Activated T-cell treated with anti-CD3 and anti-CD28 coated beads, Interleukin-2, amount 50 U/mL, for 48 hours (primary cell): Measurements from ENCODE around the gene S100A9.
A peak's percentile ranks its signal among the peaks of the same experiment; 100 is the strongest.
"Not testable (repeated sequence)": the region's sequence is repeated elsewhere in the genome, so short reads cannot be mapped to it uniquely, and the experiment has no call there.

Source experiments
- DNase-seq, 2 experiments: peaks; one replicate each; pipeline ENCODE4 v3.0.0-alpha.2; 2020

Gene S100A9

GRCh38 chr1:153390938-153391710 is 33.5 kb downstream of the S100A9 start, which contains the start of gene S100A8:
S100A8 (minus strand) TSS chr1:153391073; CDS start chr1:153390535, 538 bp downstream.
- DNase-seq: no peak

- no peak for DNase-seq
These were observed 34.6 kb downstream of the S100A9 start for GRCh38 chr1:153392258-153392657.

- DNase-seq: no peak
These were observed 35.2 kb downstream of the S100A9 start for GRCh38 chr1:153392822-153393221.

GRCh38 chr1:153393926-153394325 is 36.3 kb downstream of the S100A9 start:
- no peak for DNase-seq

DNA sequence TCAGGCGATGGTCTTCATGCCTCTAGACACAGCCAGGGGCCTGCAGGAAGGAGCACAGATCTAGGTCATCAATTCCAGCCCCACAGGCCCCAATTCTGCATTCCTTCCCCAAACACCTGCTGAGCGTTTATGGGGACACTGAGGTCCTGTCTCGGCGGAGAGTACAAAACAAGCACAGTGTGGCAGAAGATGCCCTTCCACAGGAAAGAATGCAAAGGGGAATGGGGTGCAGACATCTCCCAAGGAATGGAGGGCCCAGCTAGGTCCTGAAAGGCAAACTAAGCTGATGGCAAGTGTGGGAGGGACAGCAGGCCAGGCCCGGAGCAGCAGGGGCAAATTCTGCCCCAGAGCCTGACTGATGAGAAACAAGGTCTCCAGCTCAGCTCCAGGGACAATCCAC is 36.7 kb downstream of the S100A9 start:
- no peak for DNase-seq

GRCh38 chr1:153395136-153395685 is 37.6 kb downstream of the S100A9 start:
- no peak for DNase-seq

DNA sequence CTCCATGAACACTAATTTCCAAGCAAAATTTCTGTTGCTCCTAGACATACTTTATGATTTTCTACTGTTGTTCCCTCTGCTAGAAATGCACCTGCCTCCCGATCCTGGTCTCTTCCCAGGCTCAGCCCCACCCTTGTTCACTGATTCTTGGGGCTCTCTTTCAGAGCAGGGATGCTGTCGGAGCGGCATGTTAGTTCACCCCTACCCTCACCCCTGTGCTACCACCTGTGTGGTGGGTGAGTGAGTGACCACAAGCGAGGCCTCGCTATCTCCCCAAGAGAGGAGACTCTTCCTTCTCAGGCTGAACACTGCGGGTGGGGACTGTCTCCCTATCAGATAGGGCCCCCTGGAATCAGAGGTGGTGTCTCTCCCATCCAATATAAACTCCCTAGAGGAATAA is 38.1 kb downstream of the S100A9 start:
- DNase-seq: no peak

DNA sequence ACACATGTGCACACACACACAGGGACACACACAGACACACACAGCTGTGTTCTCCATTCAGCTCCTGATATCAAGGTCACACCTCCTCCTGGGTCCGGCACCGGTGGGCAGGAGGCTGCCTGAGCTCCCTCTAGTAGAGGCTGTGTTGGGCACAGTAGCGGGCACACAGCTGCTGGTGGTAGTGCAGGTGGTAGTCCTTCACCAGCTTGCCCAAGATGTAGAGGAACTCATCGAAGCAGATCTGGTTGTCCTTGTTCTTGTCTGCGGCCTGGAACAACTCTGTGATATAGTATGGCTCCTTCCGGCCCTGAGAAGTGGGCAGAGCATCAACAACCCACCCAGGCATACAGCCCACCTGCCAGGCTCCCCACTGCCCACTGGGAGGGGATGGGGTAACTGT is 38.8 kb downstream of the S100A9 start:
- DNase-seq: no peak

DNA sequence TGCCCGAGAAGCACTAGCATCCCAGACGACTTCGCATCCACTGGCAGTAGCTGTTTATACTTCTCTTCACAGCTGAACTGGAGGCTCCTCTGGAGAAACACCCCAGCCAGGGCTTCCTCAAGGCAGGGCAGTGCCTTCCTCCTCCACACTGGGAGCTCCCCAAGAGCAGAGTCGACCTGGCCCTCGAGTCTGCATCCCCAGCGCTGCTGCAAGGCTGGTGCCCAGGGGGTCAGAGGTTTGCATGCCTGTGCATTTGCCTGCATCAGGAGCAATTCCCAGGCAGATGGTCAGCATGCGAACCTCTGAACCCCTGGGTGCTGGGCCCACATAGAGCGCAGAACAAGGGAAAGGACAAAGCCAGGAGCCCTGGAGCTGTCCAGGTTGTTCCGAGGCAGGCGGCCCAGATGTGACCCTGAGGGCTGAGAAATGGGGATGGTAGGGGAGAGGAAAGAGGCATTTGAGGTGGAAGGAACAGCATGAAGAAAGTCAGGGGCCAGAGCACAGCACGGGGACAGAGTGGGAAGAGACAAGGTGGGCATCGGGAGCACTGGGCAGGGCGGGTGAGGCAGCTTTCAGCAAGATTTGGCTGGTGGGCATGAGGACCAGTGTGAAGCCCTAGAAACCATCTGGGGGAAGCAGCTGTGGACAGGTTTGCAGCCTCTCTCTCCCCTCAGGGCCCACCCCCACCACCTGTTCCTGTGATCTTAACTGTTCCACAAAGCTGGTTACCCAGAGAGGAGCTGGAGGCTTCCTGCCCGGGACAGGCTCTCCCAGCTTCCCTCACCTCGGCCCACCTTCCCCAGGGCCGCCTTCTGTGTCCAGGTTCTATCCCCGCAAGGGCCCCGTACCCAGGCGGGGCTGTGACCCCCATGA is 39.6 kb downstream of the S100A9 start:
- no peak for DNase-seq

DNA sequence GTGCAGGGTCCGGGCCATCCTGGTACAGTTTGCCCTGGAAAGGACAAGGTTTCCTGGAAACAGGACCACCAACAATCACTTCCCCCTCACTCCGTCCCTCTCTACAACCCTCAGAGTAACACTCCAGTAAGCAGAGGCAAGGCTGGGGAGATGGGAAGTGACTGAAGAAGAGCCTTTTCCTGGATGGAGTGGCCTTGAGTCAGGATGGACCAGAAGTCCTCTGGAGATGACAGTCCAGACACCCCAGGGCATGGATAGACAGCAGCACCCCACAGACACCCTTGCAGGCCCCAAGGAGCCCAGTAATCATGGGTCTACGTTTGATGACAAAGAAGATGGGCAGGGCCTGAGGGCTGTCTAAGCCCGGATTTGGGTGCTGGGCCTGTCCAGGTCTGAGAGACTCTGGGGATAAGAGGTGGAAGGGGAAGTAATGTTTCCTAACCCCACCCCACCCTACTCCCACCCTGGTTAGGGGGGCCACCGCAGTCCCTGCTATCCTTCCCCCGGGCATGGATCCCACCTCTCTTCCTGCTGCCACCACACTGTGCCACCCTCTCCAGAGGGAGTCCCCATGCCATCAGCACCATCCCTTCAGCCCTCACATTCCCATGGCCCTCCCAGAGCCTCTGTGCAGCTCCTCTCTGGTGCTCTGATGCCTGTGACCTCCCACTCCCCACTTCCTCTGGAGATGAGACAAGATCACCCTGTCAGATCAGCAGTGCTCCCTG is 40.4 kb downstream of the S100A9 start:
- no peak for DNase-seq

DNA sequence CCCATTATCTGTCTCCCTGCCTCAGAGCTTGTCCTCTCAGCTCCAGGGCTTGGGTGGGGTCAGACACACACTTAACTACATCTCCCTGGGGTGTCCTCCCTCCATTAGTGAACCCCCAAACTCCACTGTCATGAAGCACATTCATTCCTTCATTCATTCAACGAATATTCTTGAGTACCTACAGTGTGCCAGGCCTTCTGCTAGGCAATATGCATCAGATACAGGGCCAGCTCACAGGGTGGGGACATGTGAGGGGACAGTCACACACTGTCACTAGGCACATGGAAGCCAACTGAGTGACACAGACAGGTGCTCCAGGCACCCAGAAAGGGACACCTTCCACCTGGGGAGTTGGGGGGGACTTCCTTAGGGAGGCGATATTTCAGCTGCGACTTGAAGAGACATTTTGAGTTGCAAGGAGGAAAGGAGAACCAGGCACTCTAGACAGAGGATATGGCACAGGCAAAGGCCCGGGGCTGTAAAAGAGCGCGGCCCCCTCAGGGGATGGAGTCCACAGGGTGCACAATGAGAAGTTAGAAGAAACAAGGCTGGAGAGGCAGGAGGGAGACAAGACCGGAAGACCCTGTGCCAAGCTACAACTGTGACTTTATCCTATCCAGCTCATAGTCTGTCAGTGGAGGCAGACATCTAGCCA is 41.9 kb downstream of the S100A9 start:
- no peak for DNase-seq

GRCh38 chr1:153400244-153400643 is 42.6 kb downstream of the S100A9 start:
- no peak for DNase-seq

- DNase-seq: no peak
These were observed 43.8 kb downstream of the S100A9 start for GRCh38 chr1:153401461-153401860.

GRCh38 chr1:153402226-153402625 is 44.6 kb downstream of the S100A9 start:
- DNase-seq: no peak

DNA sequence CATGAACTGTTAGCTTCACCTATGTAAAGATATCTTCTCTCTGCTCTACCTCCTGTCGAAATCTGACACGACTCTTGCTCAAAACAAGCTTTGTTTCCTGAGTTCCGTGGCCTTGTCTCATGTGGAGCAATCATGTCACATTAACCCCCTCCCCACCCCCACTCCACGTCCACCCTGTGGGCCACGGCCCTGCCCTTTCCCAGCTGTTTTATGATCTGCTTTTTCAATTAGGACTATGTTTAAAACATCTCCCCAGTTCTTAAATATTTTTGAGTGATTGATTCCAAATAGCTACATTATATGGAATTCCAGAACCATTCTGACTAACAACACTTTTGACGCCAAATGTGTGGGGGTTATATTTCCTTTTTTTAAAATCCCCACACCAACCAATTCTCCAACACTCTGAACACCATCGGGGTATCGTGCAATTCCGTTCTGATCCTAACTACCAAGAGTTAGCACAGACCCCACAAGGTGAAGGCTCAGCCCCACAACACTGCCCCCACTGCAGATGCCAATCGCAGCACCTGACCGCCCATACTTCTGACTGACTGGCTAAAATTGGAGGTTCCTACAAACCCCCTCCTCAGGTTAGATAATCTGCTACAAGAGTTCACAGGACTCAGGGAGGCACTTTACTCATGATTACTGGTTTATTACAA is 45.9 kb downstream of the S100A9 start:
- DNase-seq: no peak

GRCh38 chr1:153404086-153404635 is 46.5 kb downstream of the S100A9 start:
- no peak for DNase-seq

DNA sequence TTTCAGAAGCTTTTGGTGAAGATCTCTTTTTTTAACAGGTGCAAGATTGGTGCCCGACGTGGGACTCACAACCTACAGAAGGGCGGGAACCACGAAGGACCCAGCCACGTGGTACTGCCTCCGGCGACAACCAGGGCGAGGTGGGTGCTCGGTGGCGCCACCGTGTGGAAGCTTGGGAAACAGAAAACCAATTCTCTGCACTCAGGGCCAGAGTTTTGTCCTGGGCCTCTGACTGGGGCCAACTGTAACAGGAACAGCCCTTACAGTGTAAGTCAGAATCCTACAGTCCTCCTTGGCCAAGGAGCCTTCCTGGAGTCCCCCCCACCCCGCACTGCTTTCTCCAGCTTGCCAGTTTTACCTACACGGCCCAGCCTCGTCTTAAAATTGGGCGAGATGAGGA is 47.1 kb downstream of the S100A9 start:
- DNase-seq: peak; percentile 74 to 78

GRCh38 chr1:153405825-153406599 is 48.4 kb downstream of the S100A9 start:
- DNase-seq: not testable (repeated sequence)

DNA sequence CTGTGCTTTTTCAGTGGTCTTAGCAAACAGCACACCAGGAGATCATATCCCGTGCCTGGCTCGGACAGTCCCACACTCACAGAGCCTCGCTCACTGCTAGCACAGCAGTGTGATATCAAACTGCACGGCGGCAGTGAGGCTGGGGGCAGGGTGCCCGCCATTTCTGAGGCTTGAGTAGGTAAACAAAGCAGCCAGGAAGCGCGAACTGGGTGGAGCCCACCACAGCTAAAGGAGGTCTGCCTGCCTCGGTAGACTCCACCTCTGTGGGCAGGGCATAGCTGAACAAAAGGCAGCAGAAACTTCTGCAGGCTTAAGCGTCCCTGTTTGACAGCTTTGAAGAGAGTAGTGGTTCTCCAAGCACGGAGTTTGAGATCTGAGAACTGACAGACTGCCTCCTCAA is 49.6 kb downstream of the S100A9 start:
- not testable (repeated sequence) for DNase-seq
